ENCODE results near the gene CACNG7.

GRCh38 chr19:53865523-53865917, 43.6 kb upstream of the CACNG7 start:
- no peak for TF ChIP-seq SUZ12 (IDR thresholded peaks at IDR 0.05; ENCODE audit: extremely low read depth, insufficient read depth, insufficient read length)
- TF ChIP-seq YY1 (IDR thresholded peaks at IDR 0.05; ENCODE audit: insufficient read depth, insufficient read length), result no peak
- no peak for TF ChIP-seq ZNF274 (IDR thresholded peaks at IDR 0.05; ENCODE audit: low read depth, low read length)

All from NT2/D1 (cell line).